Measurements from ENCODE around the gene BLOC1S5. TPM values are rescaled to one million over a fixed set of nuclear protein-coding genes. Genes with fewer than 3 reads are reported as not detected.
A peak's percentile ranks its signal among the peaks of the same experiment; 100 is the strongest.

The BLOC1S5 gene
- total and polyA plus RNA-seq, 2 experiments from 2014 or later = 13.1 to 14.0 TPM

- TF ChIP-seq EZH2 (IDR thresholded peaks at IDR 0.05; ENCODE audit: insufficient read depth, poor library complexity, severe bottlenecking) = no peak
- no peak for TF ChIP-seq EZH2phosphoT487 (IDR thresholded peaks at IDR 0.05; ENCODE audit: insufficient read depth, low read depth)
- Histone ChIP-seq H3F3A (ENCODE audit: insufficient read depth) (peaks cover 30% of the 10 kb centered on the region), H3K9me2 (ENCODE audit: insufficient read depth) (no peaks in the 10 kb centered on the region), H3K4me2 (ENCODE audit: unreplicated experiment) (no peak overlapping the region), H3K9ac (no peak overlapping the region), H4K20me1 (ENCODE audit: insufficient read depth) (no peaks in the 10 kb centered on the region), H3K79me2 (ENCODE audit: insufficient read depth) (no peaks in the 10 kb centered on the region), H3K9me3 (ENCODE audit: low read depth) (no peaks in the 10 kb centered on the region), H3K4me3 (no peak overlapping the region), H3K4me1 (ENCODE audit: insufficient read depth) (peaks cover 26% of the 10 kb centered on the region), H3K27me3 (replicated peaks; ENCODE audit: insufficient read depth) (no peaks in the 10 kb centered on the region), H2AFZ (no peak overlapping the region), H3K27ac (no peak overlapping the region), H3K36me3 (ENCODE audit: low read depth) (peaks cover 18% of the 10 kb centered on the region)
- DNase-seq = no peak
- WGBS, 2 experiments (ENCODE audit: low coverage in 1 of 2, low lambda C conversion rate in 2 of 2, missing lambda C conversion rate in 2 of 2) = 84 to 89% methylated on average over 5 of the region's 5 CpGs
- in situ Hi-C loops (cut with MboI) = no loop called here
These were observed 23.9 kb upstream of the BLOC1S5 start for GRCh38 chr6:8087870-8088754.

GRCh38 chr6:8086755-8087306 is 22.6 kb upstream of the BLOC1S5 start:
- no peak for TF ChIP-seq EZH2 (IDR thresholded peaks at IDR 0.05; ENCODE audit: insufficient read depth, poor library complexity, severe bottlenecking)
- TF ChIP-seq EZH2phosphoT487 (IDR thresholded peaks at IDR 0.05; ENCODE audit: insufficient read depth, low read depth) = no peak
- peaks cover 42% of the 10 kb centered on the region for H3F3A ChIP-seq (ENCODE audit: insufficient read depth)
- H3K36me3 ChIP-seq (ENCODE audit: low read depth) = peaks cover 18% of the 10 kb centered on the region
- H3K4me2 ChIP-seq (ENCODE audit: unreplicated experiment) = no peak overlapping the region
- peaks cover 2% of the 10 kb centered on the region for H3K79me2 ChIP-seq (ENCODE audit: insufficient read depth)
- H3K27ac ChIP-seq = no peak overlapping the region
- no peak for DNase-seq
- 94 to 96% methylated on average over 9 of the region's 9 CpGs for WGBS, 2 experiments (ENCODE audit: low coverage in 1 of 2, low lambda C conversion rate in 2 of 2, missing lambda C conversion rate in 2 of 2)
- H3K4me3 ChIP-seq = no peak overlapping the region
- H3K9me2 ChIP-seq (ENCODE audit: insufficient read depth) = no peaks in the 10 kb centered on the region
- H3K9ac ChIP-seq = no peak overlapping the region
- no peaks in the 10 kb centered on the region for H4K20me1 ChIP-seq (ENCODE audit: insufficient read depth)
- H3K9me3 ChIP-seq (ENCODE audit: low read depth) = no peaks in the 10 kb centered on the region
- peaks cover 39% of the 10 kb centered on the region for H3K4me1 ChIP-seq (ENCODE audit: insufficient read depth)
- H2AFZ ChIP-seq = no peak overlapping the region
- in situ Hi-C loops (cut with MboI) = no loop called here
- no peaks in the 10 kb centered on the region for H3K27me3 ChIP-seq (replicated peaks; ENCODE audit: insufficient read depth)

GRCh38 chr6:8085053-8085511 is 20.9 kb upstream of the BLOC1S5 start:
- in situ Hi-C loops (cut with MboI) = no loop called here
- H3K9me2 ChIP-seq (ENCODE audit: insufficient read depth) = no peaks in the 10 kb centered on the region
- peaks cover 55% of the 10 kb centered on the region for H3K4me1 ChIP-seq (ENCODE audit: insufficient read depth)
- no peaks in the 10 kb centered on the region for H3K9me3 ChIP-seq (ENCODE audit: low read depth)
- WGBS, 2 experiments (ENCODE audit: low coverage in 1 of 2, low lambda C conversion rate in 2 of 2, missing lambda C conversion rate in 2 of 2) = 0% methylated on average over 2 of the region's 2 CpGs
- H4K20me1 ChIP-seq (ENCODE audit: insufficient read depth) = no peaks in the 10 kb centered on the region
- H3K27ac ChIP-seq = peak overlapping the region; percentile 90
- H3K9ac ChIP-seq = peak overlapping the region; percentile 58; the same call in 1 of the 2 replicates
- H3K36me3 ChIP-seq (ENCODE audit: low read depth) = peaks cover 7% of the 10 kb centered on the region; the same call in 1 of the 2 replicates
- peak overlapping the region; percentile 9; the same call in 1 of the 2 replicates for H3K4me3 ChIP-seq
- TF ChIP-seq EZH2 (IDR thresholded peaks at IDR 0.05; ENCODE audit: insufficient read depth, poor library complexity, severe bottlenecking) (no peak), EZH2phosphoT487 (IDR thresholded peaks at IDR 0.05; ENCODE audit: insufficient read depth, low read depth) (no peak)
- peak; percentile 92 for DNase-seq
- H3F3A ChIP-seq (ENCODE audit: insufficient read depth) = peaks cover 58% of the 10 kb centered on the region
- H3K27me3 ChIP-seq (replicated peaks; ENCODE audit: insufficient read depth) = no peaks in the 10 kb centered on the region
- peak overlapping the region; percentile 74 for H3K4me2 ChIP-seq (ENCODE audit: unreplicated experiment)
- peak overlapping the region; percentile 43; the same call in 1 of the 2 replicates for H2AFZ ChIP-seq
- peaks cover 16% of the 10 kb centered on the region for H3K79me2 ChIP-seq (ENCODE audit: insufficient read depth)

DNA sequence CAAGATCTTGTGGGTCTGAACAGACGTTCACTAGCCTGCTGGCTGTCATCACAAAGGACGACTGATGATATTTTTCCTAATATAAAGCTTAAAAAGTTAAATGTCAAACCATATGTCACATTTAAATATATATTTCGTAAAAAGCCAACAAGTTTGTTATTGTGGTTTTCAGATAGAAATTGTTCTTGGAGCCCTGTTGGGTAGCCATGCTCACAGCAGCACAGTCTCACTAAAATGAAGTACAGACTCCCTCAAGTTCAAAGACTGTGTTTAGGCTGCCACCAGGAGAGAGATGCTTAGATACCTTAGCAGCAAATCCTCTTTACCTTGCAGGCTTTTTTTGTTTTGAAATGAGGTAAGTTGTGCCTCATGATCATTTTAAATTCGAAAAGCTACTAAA is 20.4 kb upstream of the BLOC1S5 start:
- H3K9me3 ChIP-seq (ENCODE audit: low read depth) = no peaks in the 10 kb centered on the region
- peaks cover 63% of the 10 kb centered on the region for H3F3A ChIP-seq (ENCODE audit: insufficient read depth)
- H3K27ac ChIP-seq = peak overlapping the region; percentile 90
- peak overlapping the region; percentile 58 for H3K9ac ChIP-seq
- H4K20me1 ChIP-seq (ENCODE audit: insufficient read depth) = no peaks in the 10 kb centered on the region
- peaks cover 16% of the 10 kb centered on the region for H3K79me2 ChIP-seq (ENCODE audit: insufficient read depth)
- peaks cover 60% of the 10 kb centered on the region for H3K4me1 ChIP-seq (ENCODE audit: insufficient read depth)
- peak overlapping the region; percentile 9; the same call in 1 of the 2 replicates for H3K4me3 ChIP-seq
- peak; percentile 51 for DNase-seq
- in situ Hi-C loops (cut with MboI) = no loop called here
- H3K9me2 ChIP-seq (ENCODE audit: insufficient read depth) = no peaks in the 10 kb centered on the region
- WGBS, 2 experiments (ENCODE audit: low coverage in 1 of 2, low lambda C conversion rate in 2 of 2, missing lambda C conversion rate in 2 of 2) = 17 to 21% methylated on average over 4 of the region's 4 CpGs
- peak overlapping the region; percentile 74 for H3K4me2 ChIP-seq (ENCODE audit: unreplicated experiment)
- TF ChIP-seq EZH2phosphoT487 (IDR thresholded peaks at IDR 0.05; ENCODE audit: insufficient read depth, low read depth) (no peak), EZH2 (IDR thresholded peaks at IDR 0.05; ENCODE audit: insufficient read depth, poor library complexity, severe bottlenecking) (no peak)
- no peak overlapping the region for H2AFZ ChIP-seq
- peaks cover 7% of the 10 kb centered on the region; the same call in 1 of the 2 replicates for H3K36me3 ChIP-seq (ENCODE audit: low read depth)
- no peaks in the 10 kb centered on the region for H3K27me3 ChIP-seq (replicated peaks; ENCODE audit: insufficient read depth)
